Measurements from ENCODE around the gene SCN5A.

The SCN5A gene

DNA sequence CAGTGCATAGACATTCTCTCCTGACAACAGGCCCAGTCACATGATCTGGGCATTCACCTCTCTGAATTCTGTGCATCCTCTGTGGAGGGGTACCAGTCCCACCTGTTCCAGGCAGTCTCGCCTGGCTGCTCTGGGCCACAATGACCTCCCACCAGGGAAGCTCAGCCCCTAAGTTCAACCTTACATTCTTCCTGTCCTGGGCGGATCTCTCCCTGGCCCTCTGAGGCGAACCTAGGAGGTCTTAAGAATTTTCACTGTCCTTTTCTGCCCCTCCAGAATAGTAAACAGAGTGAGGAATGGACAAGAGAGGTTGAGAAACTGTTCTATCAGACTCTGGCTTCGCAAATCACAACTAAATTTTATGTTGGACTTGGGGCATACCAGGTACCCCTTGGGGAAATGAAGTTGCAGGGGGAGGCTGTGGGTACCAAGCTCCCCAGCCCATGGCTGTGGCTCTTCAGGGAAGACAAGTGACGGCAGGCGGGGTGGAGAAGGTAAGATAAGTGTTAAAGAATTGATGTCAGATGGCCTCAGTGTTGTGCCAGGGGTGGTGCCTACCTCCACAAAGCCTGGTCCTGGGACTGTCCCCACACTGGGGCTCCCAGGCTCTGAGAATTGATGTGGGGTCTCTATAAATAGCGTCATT lies 5.3 kb downstream of the SCN5A start:
- DNase-seq (ENCODE audit: low read depth), result no peak
- H3K4me3 ChIP-seq (replicated peaks; ENCODE audit: low read depth, low read length), result no peak overlapping the region
- TF ChIP-seq CTCF (IDR thresholded peaks at IDR 0.05; ENCODE audit: low read length, missing control alignments), result no peak

GRCh38 chr3:38643592-38643991 lies 5.9 kb downstream of the SCN5A start:
- TF ChIP-seq CTCF (IDR thresholded peaks at IDR 0.05; ENCODE audit: low read length, missing control alignments), result no peak

GRCh38 chr3:38643090-38643489 lies 6.4 kb downstream of the SCN5A start:
- DNase-seq (ENCODE audit: low read depth), result no peak
- no peak overlapping the region for H3K4me3 ChIP-seq (replicated peaks; ENCODE audit: low read depth, low read length)
- TF ChIP-seq CTCF (IDR thresholded peaks at IDR 0.05; ENCODE audit: low read length, missing control alignments), result no peak

More at GRCh38 chr3:38643592-38643991, 5.9 kb downstream of the SCN5A start:
- H3K4me3 ChIP-seq (replicated peaks; ENCODE audit: low read depth, low read length), result no peak overlapping the region
- DNase-seq (ENCODE audit: low read depth), result no peak

DNA sequence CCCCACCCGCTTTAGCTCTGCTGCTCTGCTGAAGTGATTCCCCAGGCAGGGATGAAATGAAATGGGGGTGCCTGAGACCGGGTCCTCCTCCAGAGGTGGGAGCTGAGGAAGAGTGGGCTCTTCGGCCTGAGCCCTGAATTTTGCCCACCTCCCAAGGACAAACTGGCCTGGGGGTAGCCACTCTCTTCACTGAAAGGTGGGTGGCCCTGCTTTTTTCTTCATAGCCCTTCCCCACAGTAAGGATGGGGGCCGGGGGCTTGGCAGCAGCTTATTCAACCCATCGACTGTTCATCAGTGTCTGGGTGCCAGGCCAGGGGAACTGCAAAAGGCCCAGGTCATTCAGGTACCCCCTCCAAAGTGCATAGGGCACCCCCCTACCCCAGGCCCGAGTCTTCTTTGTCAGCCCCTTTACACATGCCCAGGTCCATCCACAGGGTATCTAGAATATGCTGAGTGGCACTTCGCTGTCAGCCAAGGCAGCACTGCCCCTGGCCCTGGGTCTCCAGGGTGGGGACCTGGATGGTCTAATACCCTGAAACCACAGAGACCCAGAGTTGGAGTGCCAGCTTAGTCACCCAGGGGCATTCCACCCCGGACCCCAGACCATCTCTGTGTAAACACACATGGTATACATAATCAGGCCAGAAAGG lies 7.9 kb downstream of the SCN5A start:
- no peak for DNase-seq (ENCODE audit: low read depth)
- no peak for TF ChIP-seq CTCF (IDR thresholded peaks at IDR 0.05; ENCODE audit: low read length, missing control alignments)
- no peak overlapping the region for H3K4me3 ChIP-seq (replicated peaks; ENCODE audit: low read depth, low read length)

DNA sequence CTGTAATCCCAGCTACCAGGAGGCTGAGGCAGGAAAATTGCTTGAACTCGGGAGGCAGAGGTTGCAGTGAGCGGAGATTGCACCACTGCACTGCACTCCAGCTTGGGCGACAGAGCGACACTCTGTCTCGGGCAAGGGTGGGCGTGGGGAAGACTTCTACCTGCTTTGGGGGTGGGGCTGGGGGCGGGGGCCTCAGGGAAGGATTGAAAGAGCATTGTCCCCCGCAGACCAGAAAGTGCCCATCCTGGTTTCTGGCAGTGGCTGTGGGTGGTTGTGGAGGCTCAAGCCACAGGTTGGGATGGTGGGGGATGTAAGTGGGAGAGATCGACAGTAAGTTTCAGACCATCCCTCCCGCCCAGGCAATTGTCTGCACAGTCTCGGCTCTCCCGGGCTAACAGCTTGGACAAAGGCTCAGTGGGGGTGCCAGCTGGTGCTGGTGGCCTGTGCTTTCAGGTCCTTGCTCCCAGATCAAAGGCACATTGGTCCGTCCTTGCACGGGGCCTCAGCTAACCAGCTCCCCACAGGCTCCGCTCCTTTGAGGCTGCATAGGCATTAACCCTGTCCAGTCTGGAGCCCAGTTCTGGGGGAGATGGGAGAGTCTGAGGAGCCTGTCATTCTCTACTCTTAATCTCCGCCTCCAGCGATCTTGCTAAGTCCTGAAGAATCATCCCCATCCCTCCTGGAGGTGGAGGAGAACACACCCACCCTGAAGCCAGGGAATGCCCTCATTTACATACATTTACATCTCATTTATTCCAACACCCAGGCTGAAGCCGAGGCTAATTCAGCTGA lies 8.6 kb downstream of the SCN5A start:
- H3K4me3 ChIP-seq (replicated peaks; ENCODE audit: low read depth, low read length), result no peak overlapping the region
- TF ChIP-seq CTCF (IDR thresholded peaks at IDR 0.05; ENCODE audit: low read length, missing control alignments), result no peak
- DNase-seq (ENCODE audit: low read depth), result no peak

- no peak for DNase-seq (ENCODE audit: low read depth)
- no peak for TF ChIP-seq CTCF (IDR thresholded peaks at IDR 0.05; ENCODE audit: low read length, missing control alignments)
- H3K4me3 ChIP-seq (replicated peaks; ENCODE audit: low read depth, low read length), result no peak overlapping the region
Observed at GRCh38 chr3:38638354-38638753, 11.1 kb downstream of the SCN5A start.

All from fibroblast of pulmonary artery (primary cell).